ENCODE data around the gene KBTBD12. TPM values are rescaled to one million over a fixed set of nuclear protein-coding genes. Genes with fewer than 3 reads are reported as not detected.
A peak's percentile ranks its signal among the peaks of the same experiment; 100 is the strongest.

KBTBD12 gene
- total and polyA plus RNA-seq, 2 experiments from 2014 or later: not detected

DNA sequence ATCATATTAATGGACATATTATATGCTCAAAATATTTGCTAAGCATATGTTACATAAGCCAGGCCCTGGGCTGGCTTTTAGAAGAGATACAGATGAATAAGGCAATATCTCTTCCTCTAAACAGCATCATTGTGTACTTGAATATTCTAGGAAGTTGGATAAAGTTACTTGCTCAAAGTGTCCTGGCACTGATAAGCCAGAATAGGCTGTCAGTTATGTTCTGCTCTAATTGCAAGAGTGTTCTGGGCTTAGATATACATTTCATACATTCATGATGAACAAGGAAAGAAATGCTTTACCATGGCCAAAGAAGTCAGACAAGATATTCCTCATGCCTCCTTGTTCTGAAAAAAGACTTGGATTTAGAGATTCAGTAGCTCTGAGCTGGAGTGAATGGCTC is 40.7 kb downstream of the KBTBD12 start:
- in situ Hi-C loops (cut with MboI): no loop called here
- no peaks in the 10 kb centered on the region for H3K9me2 ChIP-seq (ENCODE audit: insufficient read depth)
- H3K36me3 ChIP-seq (ENCODE audit: low read depth): no peaks in the 10 kb centered on the region
- H3K79me2 ChIP-seq (ENCODE audit: insufficient read depth): no peaks in the 10 kb centered on the region
- peaks cover 13% of the 10 kb centered on the region; the same call in 1 of the 2 replicates for H3F3A ChIP-seq (ENCODE audit: insufficient read depth)
- H3K27ac ChIP-seq: no peak overlapping the region
- no peaks in the 10 kb centered on the region for H3K27me3 ChIP-seq (replicated peaks; ENCODE audit: insufficient read depth)
- H3K9ac ChIP-seq: no peak overlapping the region
- H3K4me1 ChIP-seq (ENCODE audit: insufficient read depth): peaks cover 23% of the 10 kb centered on the region
- no peak for TF ChIP-seq EZH2 (IDR thresholded peaks at IDR 0.05; ENCODE audit: insufficient read depth, poor library complexity, severe bottlenecking)
- no peak for TF ChIP-seq EZH2phosphoT487 (IDR thresholded peaks at IDR 0.05; ENCODE audit: insufficient read depth, low read depth)
- no peaks in the 10 kb centered on the region for H4K20me1 ChIP-seq (ENCODE audit: insufficient read depth)
- DNase-seq: no peak
- no peaks in the 10 kb centered on the region for H3K9me3 ChIP-seq (ENCODE audit: low read depth)
- H2AFZ ChIP-seq: no peak overlapping the region
- H3K4me2 ChIP-seq (ENCODE audit: unreplicated experiment): no peak overlapping the region
- H3K4me3 ChIP-seq: no peak overlapping the region

DNA sequence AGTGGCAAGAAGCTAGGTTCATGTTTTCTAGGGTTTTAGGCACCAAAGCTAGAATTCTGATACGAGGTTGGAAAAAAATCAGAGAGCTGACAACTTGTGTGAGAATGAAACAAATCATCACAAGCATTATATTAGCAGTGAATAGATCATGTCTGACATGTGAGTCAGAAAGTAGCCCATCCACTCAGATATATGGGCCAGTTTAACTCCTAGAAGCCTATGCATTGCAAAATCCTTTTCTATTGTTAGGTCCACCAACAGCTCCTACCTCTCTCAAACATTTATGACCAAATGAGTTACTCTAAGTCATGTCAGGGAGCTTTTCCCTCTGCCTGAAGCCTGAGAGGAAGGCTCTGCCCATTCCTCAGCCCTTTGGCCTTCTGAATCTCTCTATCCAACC is 44.0 kb downstream of the KBTBD12 start:
- Histone ChIP-seq H3K4me3 (no peak overlapping the region), H3K27ac (no peak overlapping the region), H3K9me3 (ENCODE audit: low read depth) (no peaks in the 10 kb centered on the region), H3F3A (ENCODE audit: insufficient read depth) (peaks cover 3% of the 10 kb centered on the region; the same call in 1 of the 2 replicates), H3K9ac (no peak overlapping the region), H3K4me1 (ENCODE audit: insufficient read depth) (peaks cover 3% of the 10 kb centered on the region), H3K36me3 (ENCODE audit: low read depth) (no peaks in the 10 kb centered on the region), H4K20me1 (ENCODE audit: insufficient read depth) (no peaks in the 10 kb centered on the region), H3K4me2 (ENCODE audit: unreplicated experiment) (no peak overlapping the region), H3K79me2 (ENCODE audit: insufficient read depth) (no peaks in the 10 kb centered on the region), H2AFZ (no peak overlapping the region), H3K27me3 (replicated peaks; ENCODE audit: insufficient read depth) (no peaks in the 10 kb centered on the region), H3K9me2 (ENCODE audit: insufficient read depth) (no peaks in the 10 kb centered on the region)
- DNase-seq: no peak
- TF ChIP-seq EZH2 (IDR thresholded peaks at IDR 0.05; ENCODE audit: insufficient read depth, poor library complexity, severe bottlenecking) (no peak), EZH2phosphoT487 (IDR thresholded peaks at IDR 0.05; ENCODE audit: insufficient read depth, low read depth) (no peak)
- in situ Hi-C loops (cut with MboI): no loop called here
- 38 to 43% methylated on average over 1 of the region's 1 CpG for WGBS, 2 experiments (ENCODE audit: low coverage in 1 of 2, low lambda C conversion rate in 2 of 2, missing lambda C conversion rate in 2 of 2)

DNA sequence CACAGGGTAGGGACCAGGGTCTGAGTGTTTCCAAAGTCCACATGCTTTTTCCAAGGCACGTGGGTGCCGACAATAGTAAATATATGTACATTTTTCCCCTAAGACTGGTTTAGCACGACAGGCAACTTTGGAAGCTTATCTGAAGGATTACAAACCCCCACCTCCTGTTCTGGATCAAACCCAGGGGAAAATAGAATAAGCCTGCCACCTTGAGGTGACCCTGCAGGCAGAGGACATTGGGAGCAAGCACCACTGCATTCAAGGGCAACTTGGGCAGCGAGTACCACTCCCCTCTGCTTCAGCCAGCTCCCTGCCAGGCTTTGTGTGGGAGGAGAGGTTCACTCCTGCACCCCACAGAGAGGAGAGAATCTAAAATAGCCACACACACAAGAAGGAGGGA is 44.8 kb downstream of the KBTBD12 start:
- H3K4me2 ChIP-seq (ENCODE audit: unreplicated experiment): no peak overlapping the region
- H3K9me3 ChIP-seq (ENCODE audit: low read depth): no peaks in the 10 kb centered on the region
- H3K79me2 ChIP-seq (ENCODE audit: insufficient read depth): no peaks in the 10 kb centered on the region
- H3K27me3 ChIP-seq (replicated peaks; ENCODE audit: insufficient read depth): no peaks in the 10 kb centered on the region; the same call in 1 of the 2 replicates
- no peak for TF ChIP-seq EZH2phosphoT487 (IDR thresholded peaks at IDR 0.05; ENCODE audit: insufficient read depth, low read depth)
- TF ChIP-seq EZH2 (IDR thresholded peaks at IDR 0.05; ENCODE audit: insufficient read depth, poor library complexity, severe bottlenecking): no peak
- no peaks in the 10 kb centered on the region for H3K4me1 ChIP-seq (ENCODE audit: insufficient read depth)
- H3K27ac ChIP-seq: no peak overlapping the region
- no peaks in the 10 kb centered on the region for H3K9me2 ChIP-seq (ENCODE audit: insufficient read depth)
- H3K36me3 ChIP-seq (ENCODE audit: low read depth): no peaks in the 10 kb centered on the region
- WGBS, 2 experiments (ENCODE audit: low coverage in 1 of 2, low lambda C conversion rate in 2 of 2, missing lambda C conversion rate in 2 of 2): 70 to 72% methylated on average over 4 of the region's 4 CpGs
- no peak overlapping the region for H2AFZ ChIP-seq
- peak; percentile 23 for DNase-seq
- H3K9ac ChIP-seq: no peak overlapping the region
- no peak overlapping the region for H3K4me3 ChIP-seq
- no peaks in the 10 kb centered on the region for H4K20me1 ChIP-seq (ENCODE audit: insufficient read depth)
- no peaks in the 10 kb centered on the region for H3F3A ChIP-seq (ENCODE audit: insufficient read depth)
- in situ Hi-C loops (cut with MboI): loop anchor here (10.0 kb wide), 1 partner anchor 295 kb away; no protein-coding TSS in a partner anchor

DNA sequence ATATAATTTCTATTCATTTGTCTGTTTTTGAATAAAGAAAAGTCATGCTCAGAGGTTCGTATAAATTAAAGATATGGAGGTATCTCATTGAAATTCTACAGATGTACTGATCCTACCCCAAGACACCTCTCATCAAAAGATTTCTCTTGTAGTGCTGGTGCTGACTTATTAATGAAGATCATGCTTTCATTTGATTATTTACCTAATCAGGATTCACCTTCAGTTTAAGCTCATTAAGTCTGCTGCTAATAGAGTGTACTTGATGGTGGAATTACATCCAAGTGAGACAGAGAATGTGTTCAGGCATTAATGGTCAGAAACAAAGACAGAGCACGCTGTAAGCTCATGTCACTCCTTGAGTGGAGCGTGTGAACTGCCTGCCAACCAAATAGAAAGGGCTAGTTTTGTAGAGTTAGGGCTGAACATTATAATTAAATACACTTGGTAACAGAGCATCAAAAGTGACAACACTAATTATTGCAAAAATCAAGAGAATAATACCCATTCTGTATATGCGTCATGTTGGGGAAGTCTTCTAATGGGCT is 45.5 kb downstream of the KBTBD12 start:
- in situ Hi-C loops (cut with MboI): loop anchor here (10.0 kb wide), 1 partner anchor 296 kb away; no protein-coding TSS in a partner anchor
- WGBS, 2 experiments (ENCODE audit: low coverage in 1 of 2, low lambda C conversion rate in 2 of 2, missing lambda C conversion rate in 2 of 2): 91 to 95% methylated on average over 4 of the region's 4 CpGs
- no peaks in the 10 kb centered on the region for H3F3A ChIP-seq (ENCODE audit: insufficient read depth)

More for the DNA sequence above, 45.5 kb downstream of the KBTBD12 start:
- Histone ChIP-seq H4K20me1 (ENCODE audit: insufficient read depth) (no peaks in the 10 kb centered on the region), H3K79me2 (ENCODE audit: insufficient read depth) (no peaks in the 10 kb centered on the region), H3K4me3 (no peak overlapping the region), H3K9ac (no peak overlapping the region), H3K4me2 (ENCODE audit: unreplicated experiment) (no peak overlapping the region), H3K9me2 (ENCODE audit: insufficient read depth) (no peaks in the 10 kb centered on the region), H3K27ac (no peak overlapping the region), H3K9me3 (ENCODE audit: low read depth) (no peaks in the 10 kb centered on the region), H3K36me3 (ENCODE audit: low read depth) (no peaks in the 10 kb centered on the region), H3K27me3 (replicated peaks; ENCODE audit: insufficient read depth) (no peaks in the 10 kb centered on the region; the same call in 1 of the 2 replicates), H3K4me1 (ENCODE audit: insufficient read depth) (no peaks in the 10 kb centered on the region), H2AFZ (no peak overlapping the region)
- DNase-seq: no peak
- TF ChIP-seq EZH2phosphoT487 (IDR thresholded peaks at IDR 0.05; ENCODE audit: insufficient read depth, low read depth): no peak
- TF ChIP-seq EZH2 (IDR thresholded peaks at IDR 0.05; ENCODE audit: insufficient read depth, poor library complexity, severe bottlenecking): no peak

Measured in GM23248 (cell line).